Neural crest cell (in vitro differentiated cells): ENCODE results near the gene UGT1A8. TPM values are rescaled to one million over a fixed set of nuclear protein-coding genes. Genes with fewer than 3 reads are reported as not detected.

Experiments
- DNase-seq: peaks from one replicate; pipeline ENCODE4 v3.0.0; 2021; ENCODE audit warnings: low read depth, mixed read lengths, low spot score
- H3K27ac Mint-ChIP-seq: one replicate; pipeline ENCODE4 v1.8.0; 2021; ENCODE audit warnings: mild to moderate bottlenecking, mixed read lengths; ENCODE audit not compliant: unreplicated experiment
- H3K27me3 Mint-ChIP-seq: 2 replicates; pipeline ENCODE4 v1.8.0; 2021; ENCODE audit warnings: low read depth, mild to moderate bottlenecking, mixed read lengths
- H3K36me3 Mint-ChIP-seq: 2 replicates; pipeline ENCODE4 v1.8.0; 2021; ENCODE audit warnings: low read depth, mild to moderate bottlenecking, mixed read lengths
- H3K4me1 Mint-ChIP-seq: 2 replicates; pipeline ENCODE4 v1.8.0; 2021; ENCODE audit warnings: mixed read lengths
- H3K4me3 Mint-ChIP-seq: one replicate; pipeline ENCODE4 v1.8.0; 2021; ENCODE audit warnings: mild to moderate bottlenecking, mixed read lengths
- H3K9me3 Mint-ChIP-seq: 2 replicates; pipeline ENCODE4 v1.8.0; 2021; ENCODE audit warnings: mixed read lengths
- CTCF ChIP-seq: fragments of 200-600 bp; sonication (generic); conservative IDR thresholded peaks from 2 replicates; pipeline ENCODE4 v1.5.0; 2021; ENCODE audit warnings: antibody characterized with exemption, mild to moderate bottlenecking
- total RNA-seq: library from RNA; stranded (reverse); gene quantifications from 2 replicates; pipeline ENCODE4 v1.2.1, GENCODE V29; 2021

The UGT1A8 gene
- total RNA-seq, 1 donor from 2014 or later, result not detected

GRCh38 chr2:233680361-233681045 is 63.1 kb downstream of the UGT1A8 start:
- H3K27ac Mint-ChIP-seq, result no peak overlapping the region
- peaks cover 5% of the 10 kb centered on the region for H3K27me3 Mint-ChIP-seq
- no peak for DNase-seq
- no peaks in the 10 kb centered on the region for H3K36me3 Mint-ChIP-seq
- TF ChIP-seq CTCF, result no peak
- peaks cover 4% of the 10 kb centered on the region for H3K9me3 Mint-ChIP-seq
- no peak overlapping the region for H3K4me3 Mint-ChIP-seq
- H3K4me1 Mint-ChIP-seq, result no peaks in the 10 kb centered on the region

- H3K9me3 Mint-ChIP-seq, result no peaks in the 10 kb centered on the region
- H3K4me3 Mint-ChIP-seq, result no peak within 1 kb of the TSS
- H3K27me3 Mint-ChIP-seq, result peaks cover 5% of the 10 kb centered on the region
- H3K4me1 Mint-ChIP-seq, result no peaks in the 10 kb centered on the region
- no peaks in the 10 kb centered on the region for H3K36me3 Mint-ChIP-seq
- no peak for TF ChIP-seq CTCF
- no peak for DNase-seq
- no peak within 1 kb of the TSS for H3K27ac Mint-ChIP-seq
Observed at GRCh38 chr2:233681521-233682099, 64.2 kb downstream of the UGT1A8 start, which contains the start of gene UGT1A7. UGT1A7 (plus strand) TSS chr2:233681901; CDS start chr2:233681938, 37 bp downstream.

GRCh38 chr2:233684640-233685039 is 67.2 kb downstream of the UGT1A8 start:
- Mint-ChIP-seq H3K9me3 (no peaks in the 10 kb centered on the region), H3K27me3 (peaks cover 3% of the 10 kb centered on the region), H3K27ac (no peak overlapping the region), H3K4me1 (no peaks in the 10 kb centered on the region), H3K36me3 (no peaks in the 10 kb centered on the region), H3K4me3 (no peak overlapping the region)
- DNase-seq, result no peak
- TF ChIP-seq CTCF, result no peak

GRCh38 chr2:233686928-233687327 is 69.5 kb downstream of the UGT1A8 start:
- no peak for TF ChIP-seq CTCF
- Mint-ChIP-seq H3K4me1 (no peaks in the 10 kb centered on the region), H3K36me3 (no peaks in the 10 kb centered on the region), H3K9me3 (no peaks in the 10 kb centered on the region), H3K27me3 (peaks cover 2% of the 10 kb centered on the region), H3K4me3 (no peak overlapping the region), H3K27ac (no peak overlapping the region)
- no peak for DNase-seq

- TF ChIP-seq CTCF, result no peak
- H3K27ac Mint-ChIP-seq, result no peak overlapping the region
- H3K9me3 Mint-ChIP-seq, result no peaks in the 10 kb centered on the region
- no peaks in the 10 kb centered on the region for H3K27me3 Mint-ChIP-seq
- H3K36me3 Mint-ChIP-seq, result no peaks in the 10 kb centered on the region
- no peak for DNase-seq
- H3K4me1 Mint-ChIP-seq, result no peaks in the 10 kb centered on the region
- H3K4me3 Mint-ChIP-seq, result no peak overlapping the region
Observed at GRCh38 chr2:233688341-233688740, 70.9 kb downstream of the UGT1A8 start.
